H54 (cell line): ENCODE measurements around the gene TULP4.
"Not testable (repeated sequence)": the region's sequence is repeated elsewhere in the genome, so short reads cannot be mapped to it uniquely, and the experiment has no call there.

Source experiments
- DNase-seq: peaks from one replicate; pipeline ENCODE4 v3.0.0; 2011; ENCODE audit warnings: low spot score, mixed read lengths; ENCODE audit not compliant: insufficient read length
- FAIRE-seq: peaks from 3 replicates; lab custom pipeline; 2011; peaks lifted over from hg19 to GRCh38; lab: Jason Lieb, UNC
- POLR2A ChIP-seq: IDR thresholded peaks from 2 replicates; pipeline ENCODE4 v1.6.1; 2011; ENCODE audit warnings: low read depth, mild to moderate bottlenecking, low read length

The TULP4 gene

DNA sequence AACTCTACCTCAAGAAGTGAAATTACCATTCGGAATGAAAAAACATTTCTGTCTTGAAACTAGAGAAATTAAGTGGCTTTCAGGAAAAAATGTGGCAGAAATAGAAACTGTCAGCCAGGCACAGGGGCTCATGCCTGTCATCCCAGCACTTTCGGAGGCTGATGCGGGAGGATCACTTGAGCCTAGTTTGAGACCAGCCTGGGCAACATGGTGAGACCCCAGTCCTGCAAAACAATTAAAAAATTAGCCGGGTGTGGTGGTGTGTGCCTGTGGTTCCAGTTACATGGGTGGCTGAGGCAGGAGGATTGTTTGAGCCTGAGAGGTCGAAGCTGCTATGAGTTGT is 240.5 kb downstream of the TULP4 start:
- TF ChIP-seq POLR2A: no peak
- FAIRE-seq (no peak), DNase-seq (no peak)

- no peak for FAIRE-seq
These were observed 242.5 kb downstream of the TULP4 start for GRCh38 chr6:158554611-158555361.

GRCh38 chr6:158556113-158556512 is 243.8 kb downstream of the TULP4 start:
- TF ChIP-seq POLR2A: no peak
- DNase-seq (no peak), FAIRE-seq (no peak)

More at GRCh38 chr6:158554611-158555361, 242.5 kb downstream of the TULP4 start:
- no peak for DNase-seq
- TF ChIP-seq POLR2A: no peak

DNA sequence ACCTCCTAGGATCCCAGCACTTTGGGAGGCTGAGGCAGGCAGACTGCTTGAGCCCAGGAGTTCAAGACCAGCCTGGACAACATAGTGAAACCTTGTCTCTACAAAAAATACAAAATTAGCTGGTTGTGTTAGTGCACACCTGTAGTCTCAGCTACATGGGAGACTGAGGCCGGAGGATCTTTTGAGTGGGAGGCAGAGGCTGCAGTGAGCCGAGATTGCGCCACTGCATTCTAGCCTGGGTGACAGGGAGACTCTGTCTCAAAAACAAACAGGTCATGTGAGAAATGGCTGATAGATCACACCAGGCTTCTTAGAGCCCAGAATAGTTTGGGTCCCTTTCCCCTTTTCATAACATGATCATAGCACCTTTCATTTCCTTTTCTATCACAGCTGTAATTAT is 244.8 kb downstream of the TULP4 start:
- FAIRE-seq, DNase-seq: not testable (repeated sequence)

- FAIRE-seq (no peak), DNase-seq (no peak)
- TF ChIP-seq POLR2A: no peak
These were observed 245.7 kb downstream of the TULP4 start for GRCh38 chr6:158557927-158558326.

- TF ChIP-seq POLR2A: no peak
- FAIRE-seq (no peak), DNase-seq (no peak)
These were observed 246.4 kb downstream of the TULP4 start for GRCh38 chr6:158558415-158559306.

DNA sequence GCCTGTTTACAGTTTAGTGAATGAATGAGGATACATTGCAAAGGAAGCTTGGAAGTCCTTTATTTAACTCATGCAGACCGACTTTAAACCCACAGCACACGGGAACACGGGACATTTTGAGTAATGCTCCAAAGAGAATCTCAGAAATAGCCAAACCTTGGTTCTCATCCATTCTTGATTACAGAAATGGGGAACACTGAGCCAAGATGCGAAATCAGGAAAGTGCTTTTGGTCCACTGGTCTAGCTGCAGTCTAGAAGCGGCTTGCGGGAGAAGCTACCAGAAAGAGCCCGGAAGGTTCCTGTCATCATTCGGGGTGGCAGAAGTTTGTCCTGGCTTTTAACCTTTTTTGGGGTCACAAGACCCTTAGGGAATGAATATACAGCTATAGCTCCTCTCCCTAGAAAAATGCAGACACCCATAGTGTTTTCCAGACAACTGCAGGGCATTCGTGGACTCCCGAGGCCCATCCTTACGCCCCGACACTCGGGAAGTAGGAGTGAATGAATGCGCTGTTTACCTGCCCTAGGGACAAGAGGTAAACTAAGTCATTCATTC is 247.2 kb downstream of the TULP4 start:
- FAIRE-seq: no peak
- DNase-seq: no peak
- no peak for TF ChIP-seq POLR2A

DNA sequence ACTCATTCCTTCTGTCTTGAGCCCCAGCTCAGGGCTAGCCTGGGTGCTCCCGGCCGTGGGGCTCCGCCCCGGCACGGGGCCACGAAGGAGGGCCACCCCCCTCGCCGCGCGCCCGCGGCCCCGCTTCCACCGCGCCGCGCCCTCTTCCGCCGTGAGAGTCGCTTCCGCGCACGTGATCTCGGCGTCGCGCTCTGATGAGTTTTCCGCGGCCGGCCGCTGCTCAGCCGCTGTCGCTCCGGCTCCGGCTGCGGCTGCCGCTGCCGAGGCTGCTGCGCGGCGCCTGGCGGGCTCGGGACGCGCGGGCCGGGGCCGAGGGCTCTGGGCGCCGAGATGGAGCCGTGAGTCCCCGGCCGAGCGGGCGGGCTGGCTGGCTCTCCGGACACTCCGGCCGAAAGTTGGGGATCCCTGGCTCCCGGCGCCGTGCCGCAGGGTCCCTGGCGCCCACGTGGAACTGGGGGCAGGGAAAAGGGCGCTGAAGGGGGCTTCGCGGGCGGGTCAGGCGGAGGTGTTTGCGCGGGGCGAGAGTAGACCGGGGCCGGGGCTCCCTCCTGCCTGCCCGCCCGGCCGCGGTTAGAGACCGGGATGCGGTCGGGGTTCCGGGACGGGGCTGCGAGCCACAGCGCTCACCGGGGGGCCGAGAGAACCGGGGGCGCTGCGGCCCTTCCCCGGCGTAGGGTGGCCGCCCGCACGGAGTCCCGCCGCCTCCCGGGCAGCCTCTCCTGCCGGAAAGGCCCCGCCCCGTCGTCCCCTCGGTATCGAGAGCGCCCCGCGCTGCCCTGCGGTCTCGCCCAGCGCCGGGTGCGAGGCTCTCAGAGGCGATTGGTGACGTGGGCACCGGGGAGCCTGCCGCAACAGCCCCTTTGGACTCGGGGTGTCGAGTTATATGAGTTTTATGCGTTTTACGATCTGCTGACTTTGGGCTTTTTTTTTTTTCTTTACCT is 247.9 kb downstream of the TULP4 start, which contains the start of gene TMEM181:
Gene TMEM181, plus strand, starts transcription at position 197 of the 941 bp plus-strand sequence. Its CDS starts 134 bp downstream, at position 331.
- peak; percentile 92 for TF ChIP-seq POLR2A
- DNase-seq (peak; percentile 59), FAIRE-seq (no peak)

- no peak for FAIRE-seq
- no peak for TF ChIP-seq POLR2A
- no peak for DNase-seq
These were observed 248.6 kb downstream of the TULP4 start for GRCh38 chr6:158560836-158561320.
